ENCODE measurements around the gene BUD23.

DNA sequence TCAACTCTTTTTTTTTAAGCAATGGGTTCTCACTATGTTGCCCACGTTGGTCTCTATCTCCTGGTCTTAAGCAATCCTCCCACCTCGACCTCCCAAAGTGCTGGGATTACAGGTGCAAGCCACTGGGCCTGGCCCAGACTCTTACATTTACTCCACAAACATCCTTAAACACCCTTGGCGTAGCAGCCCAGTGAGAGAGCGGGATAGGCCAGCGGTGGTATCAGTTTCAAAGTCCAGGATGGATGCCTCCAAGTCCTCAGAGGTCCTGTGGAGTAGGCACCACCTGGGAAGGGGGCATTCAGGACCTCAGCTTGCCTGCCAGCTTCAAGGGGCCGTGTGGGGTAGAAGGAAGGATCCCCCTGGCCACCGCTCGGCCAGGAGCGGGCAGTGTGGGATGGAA is 33.8 kb upstream of the BUD23 start:
- no peak for TF ChIP-seq EZH2 (IDR thresholded peaks at IDR 0.05; ENCODE audit: insufficient read depth, poor library complexity, severe bottlenecking)
- TF ChIP-seq EZH2phosphoT487 (IDR thresholded peaks at IDR 0.05; ENCODE audit: insufficient read depth, low read depth): no peak

All from GM23248 (cell line).